CD4-positive, alpha-beta T cell treated with Interleukin-12 subunit alpha and Interleukin-12 subunit beta, for 1 hour (primary cell): ENCODE results near the gene EMID1.
"Not testable (repeated sequence)": the region's sequence is repeated elsewhere in the genome, so short reads cannot be mapped to it uniquely, and the experiment has no call there.

Experiments
- DNase-seq: peaks from one replicate; pipeline ENCODE4 v3.0.0-alpha.2; 2020

Gene EMID1

DNA sequence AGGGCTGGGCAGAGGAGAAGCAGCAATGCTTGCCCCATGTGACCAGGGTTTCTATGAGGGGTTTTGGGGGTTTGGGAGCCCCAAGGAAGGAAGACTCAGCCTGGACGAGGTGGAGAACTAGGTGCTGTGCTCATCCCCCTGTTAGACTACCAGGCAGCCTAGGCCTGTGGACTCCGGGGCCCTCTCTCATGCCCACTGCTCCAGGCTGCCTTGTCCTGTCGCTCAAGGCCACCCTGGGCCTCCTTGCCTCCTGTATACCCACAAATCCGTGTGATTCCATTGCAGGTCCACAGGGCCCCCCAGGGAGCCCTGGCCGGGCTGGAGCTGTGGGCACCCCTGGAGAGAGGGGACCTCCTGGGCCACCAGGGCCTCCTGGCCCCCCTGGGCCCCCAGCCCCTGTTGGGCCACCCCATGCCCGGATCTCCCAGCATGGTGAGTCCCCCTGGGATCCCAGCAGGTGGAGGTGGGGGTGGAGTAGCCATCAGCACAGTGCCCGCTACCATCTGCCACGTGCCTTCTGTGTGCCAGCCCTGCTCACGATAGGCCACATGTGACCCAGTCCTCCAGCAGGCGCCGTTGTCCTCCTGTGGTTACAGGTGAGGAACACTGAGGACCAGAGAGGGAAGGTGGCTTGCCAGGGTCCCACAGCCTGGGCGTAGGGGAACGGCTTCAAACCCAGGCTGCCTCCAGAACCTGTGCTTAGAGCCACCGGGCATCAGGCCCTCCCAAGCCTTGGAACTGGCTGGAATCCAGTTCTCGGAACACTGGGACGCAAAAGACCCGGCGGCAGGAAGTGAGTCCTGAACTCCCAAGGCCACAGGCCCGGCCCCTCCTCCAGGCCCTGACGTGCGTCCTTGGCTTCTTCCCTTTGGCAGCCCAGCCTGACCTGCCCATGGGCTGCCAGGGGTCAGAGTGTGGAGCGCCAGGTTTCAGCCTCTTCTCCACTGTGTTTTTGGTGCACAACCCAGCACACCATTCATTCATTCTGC is 26.6 kb downstream of the EMID1 start:
- no peak for DNase-seq

DNA sequence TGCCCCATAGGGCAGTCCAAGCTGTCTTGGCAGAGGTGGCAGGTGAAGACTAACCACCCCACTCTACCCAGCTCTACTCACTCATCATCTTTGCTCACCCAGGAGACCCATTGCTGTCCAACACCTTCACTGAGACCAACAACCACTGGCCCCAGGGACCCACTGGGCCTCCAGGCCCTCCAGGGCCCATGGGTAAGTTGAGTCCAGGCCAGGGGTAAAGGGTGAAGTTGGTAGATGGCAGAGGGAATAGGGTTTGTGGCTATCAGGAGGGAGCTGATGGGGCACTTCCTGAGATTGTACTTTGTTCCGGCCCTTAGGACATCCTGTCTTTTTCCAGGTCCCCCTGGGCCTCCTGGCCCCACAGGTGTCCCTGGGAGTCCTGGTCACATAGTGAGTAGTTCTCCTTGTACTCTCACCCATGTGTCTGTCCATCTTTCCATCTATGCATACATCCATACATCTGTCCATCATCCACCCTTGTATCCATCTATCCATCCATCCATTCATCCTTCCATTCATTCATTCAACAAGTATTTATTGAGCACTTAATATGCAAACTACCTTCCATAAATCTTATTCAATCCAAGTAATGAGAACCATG is 27.7 kb downstream of the EMID1 start:
- DNase-seq: no peak

DNA sequence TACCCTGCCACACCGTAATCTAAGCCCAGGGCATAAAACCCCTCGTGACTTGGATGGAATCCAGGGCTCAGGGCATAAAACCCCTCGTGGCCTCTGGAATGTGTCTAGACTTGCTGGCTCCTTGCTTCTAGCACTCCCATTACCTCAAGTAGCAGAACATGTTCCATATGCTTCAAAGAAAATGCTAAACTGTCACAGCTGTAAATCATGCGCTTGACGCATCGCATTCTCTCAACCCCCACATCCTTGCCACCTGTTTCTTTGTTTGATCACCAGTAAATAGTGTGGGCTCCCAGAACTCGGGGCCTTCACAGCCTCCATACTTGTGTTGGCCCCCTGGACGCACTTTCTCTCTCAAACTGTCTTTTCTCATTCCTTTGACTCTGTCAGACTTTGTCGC is 34.8 kb downstream of the EMID1 start:
- not testable (repeated sequence) for DNase-seq

DNA sequence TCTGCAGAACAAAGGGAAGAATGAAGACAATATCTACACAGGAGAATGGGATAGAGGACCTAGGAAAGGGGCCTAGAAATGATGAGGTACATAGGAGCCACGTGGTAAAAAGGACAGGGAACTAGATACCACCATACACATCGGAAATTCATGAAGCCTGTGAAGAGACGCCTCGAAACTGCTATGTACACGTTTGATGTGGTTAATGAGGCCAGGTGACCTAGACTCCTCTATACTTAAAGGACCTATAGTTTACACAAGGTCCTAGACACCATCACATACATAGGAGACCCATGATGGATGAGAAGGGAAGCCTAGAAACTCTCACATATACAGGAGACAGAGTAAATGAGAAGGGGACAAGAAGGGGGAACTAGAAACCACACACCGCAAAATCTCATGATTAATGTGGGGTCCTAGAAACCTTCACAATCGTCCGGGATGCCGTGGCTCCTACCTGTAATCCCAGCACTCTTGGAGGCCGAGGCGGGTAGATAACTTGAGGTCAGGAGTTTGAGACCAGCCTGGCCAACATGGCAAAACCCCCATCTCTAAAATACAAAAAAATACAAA is 38.3 kb downstream of the EMID1 start:
- DNase-seq: no peak

DNA sequence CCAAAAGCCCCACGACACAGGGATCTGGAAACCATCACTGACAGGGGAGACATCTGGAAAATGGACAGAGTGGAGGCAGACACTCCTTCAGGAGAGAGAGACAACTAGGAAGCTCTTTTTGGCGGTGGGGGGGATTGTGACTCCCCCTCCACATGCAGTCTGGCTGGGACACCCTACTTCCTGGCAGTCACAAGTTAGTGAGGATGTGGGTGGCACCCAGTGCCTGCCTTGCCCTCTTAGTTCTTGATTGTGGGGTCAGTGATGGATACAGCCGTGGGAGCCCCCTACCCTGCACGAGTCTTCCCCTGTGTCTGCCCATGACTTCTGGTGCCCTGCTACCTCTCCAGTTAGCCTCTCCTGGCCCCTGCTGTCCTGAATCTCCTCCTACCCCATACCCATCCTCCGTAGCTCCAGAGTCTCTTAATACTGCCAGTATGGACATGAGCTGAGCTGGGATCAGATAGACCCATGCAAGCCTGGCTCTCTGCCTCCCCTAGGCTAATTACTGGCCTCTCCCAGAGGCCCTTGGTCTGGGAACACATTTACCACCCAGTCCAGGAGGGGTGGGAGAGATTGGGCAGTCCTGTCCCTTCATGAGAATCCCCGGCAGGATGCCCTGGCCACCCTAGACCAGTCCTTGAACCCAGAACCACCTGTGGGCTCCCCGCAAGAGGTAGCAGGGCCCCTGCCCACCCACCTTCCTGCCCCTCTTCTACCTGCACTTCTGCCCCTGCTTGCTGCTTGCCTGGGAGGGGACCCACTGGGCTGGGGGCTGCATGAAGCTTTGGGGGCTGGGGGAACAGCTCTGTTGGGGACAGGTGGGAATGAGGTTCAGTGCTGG is 39.3 kb downstream of the EMID1 start:
- no peak for DNase-seq

DNA sequence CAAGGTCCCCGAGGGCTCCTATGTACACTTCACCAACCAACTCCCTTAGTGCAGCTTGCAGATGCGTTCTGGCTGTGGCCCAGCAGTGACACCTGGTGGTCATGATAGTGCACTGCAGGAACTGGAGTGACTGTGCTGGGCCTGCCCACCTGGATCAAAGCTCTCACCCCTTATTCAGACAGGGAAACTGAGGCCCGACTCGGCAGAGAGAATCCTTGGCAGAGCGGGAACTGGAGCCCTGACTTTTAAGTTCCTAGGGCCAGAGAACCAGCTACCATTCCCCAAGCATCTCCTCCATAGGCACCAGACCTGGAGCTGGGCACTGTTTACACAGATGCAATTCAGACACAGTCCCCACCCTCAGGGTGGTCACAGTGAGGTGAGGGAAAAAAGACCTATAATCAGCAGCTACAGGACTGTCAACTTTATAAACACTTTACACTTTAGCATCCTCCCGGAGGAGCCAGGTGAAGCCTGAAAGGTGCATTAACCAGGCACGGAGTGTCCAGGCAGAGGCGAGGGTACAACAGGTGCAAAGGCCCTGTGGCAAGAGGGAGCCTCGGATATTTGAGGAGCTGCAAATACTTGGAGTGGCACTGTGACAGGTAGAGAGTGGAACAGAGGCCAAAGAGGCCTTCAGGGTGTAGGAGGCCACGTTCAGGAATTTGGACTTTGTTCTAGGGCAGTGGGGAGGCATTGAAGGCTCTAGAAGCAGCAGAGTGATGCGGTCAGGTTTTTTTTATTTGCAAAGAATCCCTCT is 40.1 kb downstream of the EMID1 start:
- DNase-seq: peak; percentile 67

DNA sequence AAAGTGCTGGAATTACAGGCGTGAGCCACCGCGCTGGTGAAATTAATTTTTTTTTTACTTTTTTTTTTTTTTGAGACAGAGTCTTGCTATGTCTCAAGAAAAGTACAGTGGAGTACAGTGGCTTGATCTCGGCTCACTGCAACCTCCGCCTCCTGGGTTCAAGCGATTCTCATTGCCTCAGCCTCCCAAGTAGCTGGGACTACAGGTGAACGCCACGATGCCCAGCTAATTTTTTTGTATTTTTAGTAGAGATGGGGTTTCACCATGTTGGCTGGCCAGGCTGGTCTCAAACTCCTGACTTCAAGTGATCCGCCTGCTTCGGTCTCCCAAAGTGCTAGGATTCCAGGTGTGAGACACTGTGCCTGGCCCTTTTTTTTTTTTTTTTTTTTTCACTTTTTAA is 42.2 kb downstream of the EMID1 start:
- not testable (repeated sequence) for DNase-seq

DNA sequence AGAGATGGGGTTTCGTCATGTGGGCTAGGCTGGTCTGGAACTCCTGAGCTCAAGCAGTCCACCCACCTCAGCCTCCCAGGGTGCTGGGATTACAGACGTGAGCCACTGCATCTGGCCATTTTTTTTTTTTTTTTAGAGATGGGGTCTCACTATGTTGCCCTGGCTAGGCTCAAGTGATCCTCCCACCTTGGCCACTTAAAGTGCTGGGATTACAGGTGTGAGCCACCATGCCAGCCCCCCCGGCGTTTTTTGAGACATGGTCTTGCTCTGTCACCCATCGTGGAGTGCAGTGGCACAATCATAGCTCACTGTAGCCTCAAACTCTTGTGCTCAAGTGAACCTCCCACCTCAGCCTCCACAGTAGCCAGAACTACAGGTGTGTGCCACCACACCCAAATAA is 45.6 kb downstream of the EMID1 start:
- no peak for DNase-seq

DNA sequence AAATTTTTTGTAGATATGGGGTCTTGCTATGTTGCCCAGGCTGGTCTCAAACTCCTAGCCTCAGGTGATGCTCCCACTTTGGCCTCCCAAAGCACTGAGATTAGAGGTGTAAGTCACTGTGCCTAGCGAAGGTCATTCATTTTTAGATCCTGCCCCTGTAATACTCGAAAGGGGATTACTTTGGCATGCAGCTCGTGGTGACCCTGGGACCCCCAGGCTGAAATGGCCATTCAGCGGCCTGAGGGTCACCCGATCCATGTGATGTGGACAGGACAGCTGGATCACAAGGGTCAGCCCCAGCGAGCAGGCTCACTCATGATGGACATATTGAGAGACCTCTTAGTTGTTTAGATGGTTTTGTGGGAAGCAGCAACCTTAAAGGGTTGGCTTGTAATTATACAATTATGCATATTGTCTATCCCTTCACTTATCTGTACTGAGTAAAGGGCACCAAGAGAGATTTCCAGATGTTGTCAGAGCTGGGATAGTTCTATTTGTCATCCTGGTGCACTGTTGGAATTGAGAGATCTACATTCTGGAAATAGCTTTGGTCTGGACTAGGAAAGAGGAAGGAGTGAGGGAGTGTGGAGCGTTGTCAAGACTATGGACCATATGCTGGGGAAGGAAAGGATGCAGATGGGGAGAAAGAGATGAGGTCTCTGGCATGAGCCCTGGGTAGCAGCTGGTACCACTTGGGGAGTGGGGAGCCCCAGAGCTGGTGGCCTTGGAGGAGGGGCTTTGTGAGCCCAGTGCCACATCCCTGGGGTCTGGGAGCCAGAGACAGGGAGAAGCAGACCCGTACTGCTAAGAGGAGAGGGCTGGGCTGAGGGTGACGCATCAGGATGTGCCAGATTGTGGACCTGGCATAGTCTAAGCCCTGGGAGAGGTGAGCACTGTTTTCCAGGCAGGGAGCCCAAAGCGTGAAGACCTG is 46.5 kb downstream of the EMID1 start:
- no peak for DNase-seq

DNA sequence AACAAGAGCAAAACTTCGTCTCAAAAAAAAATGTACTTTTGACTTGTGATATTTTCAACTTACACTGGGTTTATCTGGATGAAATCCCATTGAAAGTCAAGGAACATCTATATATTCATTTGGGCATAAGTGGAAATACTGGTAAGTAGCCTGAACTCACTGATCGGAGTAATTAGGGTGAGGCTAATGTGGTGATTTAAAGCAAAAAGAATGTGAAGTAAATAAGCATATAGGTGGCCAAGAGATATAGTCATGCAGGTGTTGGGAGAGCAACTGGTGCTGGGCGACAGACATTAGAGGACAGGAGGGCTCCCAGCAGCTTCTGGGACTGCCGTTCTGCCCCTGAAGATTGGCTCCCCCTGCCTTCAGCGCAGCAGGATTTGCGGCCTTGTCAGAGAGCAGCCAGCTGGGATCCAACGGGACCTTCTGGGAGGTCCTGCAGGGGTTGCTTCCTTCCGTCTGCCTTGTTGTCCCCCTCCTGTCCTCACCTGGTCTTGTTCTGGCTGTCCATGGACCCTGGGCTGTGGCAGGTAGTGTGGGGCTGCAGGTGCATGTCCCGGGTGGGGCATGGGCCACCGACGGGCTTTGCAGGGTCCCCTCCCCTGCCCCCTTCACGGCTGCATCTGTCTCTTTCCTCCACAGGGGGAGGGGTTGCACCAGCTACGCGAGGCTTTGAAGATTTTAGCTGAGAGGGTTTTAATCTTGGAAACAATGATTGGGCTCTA is 48.0 kb downstream of the EMID1 start:
- DNase-seq: no peak

DNA sequence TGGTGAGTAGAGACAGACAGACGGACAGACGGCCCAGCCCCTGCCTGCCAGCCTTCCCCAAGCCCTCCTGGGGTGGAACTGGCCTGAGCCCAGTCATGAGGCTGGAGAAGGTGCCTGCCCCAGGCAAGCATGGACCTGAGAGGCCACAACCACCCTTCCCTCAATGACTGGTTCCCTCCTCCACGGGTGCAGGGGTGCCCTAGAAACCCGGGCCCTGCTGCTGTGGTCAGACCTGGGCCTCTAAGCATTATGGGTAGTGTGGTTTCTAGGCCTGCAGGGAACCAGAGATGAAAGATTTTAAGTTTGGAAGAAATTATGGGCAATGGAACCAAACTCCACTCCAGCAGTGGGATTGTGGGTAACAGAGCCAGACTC is 48.6 kb downstream of the EMID1 start:
- no peak for DNase-seq

DNA sequence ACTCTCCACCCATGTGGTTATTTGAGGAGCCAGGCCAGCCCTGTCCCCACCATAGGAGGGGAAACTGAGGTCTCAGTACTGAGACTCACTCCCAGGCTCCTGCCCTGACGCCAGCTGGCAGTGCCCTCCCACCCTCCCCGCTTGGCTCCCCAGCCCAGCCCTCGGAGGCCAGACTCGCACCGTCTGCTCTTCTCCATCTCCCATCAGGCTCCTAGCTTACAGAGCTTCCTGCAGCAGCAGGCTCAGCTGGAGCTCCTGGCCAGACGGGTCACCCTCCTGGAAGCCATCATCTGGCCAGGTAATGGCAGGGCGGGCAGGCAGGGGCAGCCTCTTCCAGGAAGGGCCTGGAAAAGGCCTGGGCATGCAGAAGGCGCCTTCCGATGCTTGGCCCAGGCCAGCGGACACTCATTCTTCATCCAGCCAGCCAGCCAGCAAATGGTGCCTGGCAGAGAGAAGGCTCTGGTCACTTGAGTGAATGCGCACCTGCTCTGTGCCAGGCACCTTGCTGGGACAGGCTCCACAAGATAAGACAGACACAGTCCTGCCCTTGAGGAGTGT is 49.4 kb downstream of the EMID1 start:
- no peak for DNase-seq

DNA sequence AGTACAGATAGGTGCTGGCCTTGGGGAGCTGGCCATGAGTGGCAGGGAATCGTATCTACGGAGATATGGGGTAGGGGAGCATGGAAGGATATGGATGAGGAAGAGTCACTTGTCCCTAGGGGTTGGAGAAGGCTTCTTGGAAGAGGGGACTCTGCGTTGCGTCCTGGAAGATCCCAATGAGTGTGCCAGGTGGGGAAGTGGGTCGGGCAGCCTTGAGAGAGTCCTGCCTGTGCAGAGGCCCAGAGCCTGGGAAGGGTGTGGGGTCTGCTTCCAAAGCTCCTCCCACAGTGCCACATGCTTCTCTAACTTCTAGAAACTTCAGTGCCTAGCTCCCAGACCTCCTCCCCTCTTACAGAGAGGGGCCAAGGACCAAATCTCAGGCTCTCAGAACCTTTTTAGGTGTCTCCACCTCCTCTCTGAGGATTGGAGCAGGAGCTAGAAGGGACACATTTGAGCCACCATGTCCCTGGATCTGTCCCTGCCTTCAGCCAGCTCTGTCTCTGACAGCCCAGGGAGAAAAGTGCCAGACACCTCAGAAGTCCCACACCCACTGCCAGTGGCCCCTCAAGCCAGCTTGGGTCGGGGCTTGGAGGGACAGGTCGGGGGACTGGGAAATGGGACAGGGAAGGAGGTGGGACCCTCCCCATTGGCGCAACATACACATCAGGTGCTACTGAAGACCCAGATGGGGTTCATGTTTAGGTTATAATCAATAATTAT is 51.1 kb downstream of the EMID1 start:
- no peak for DNase-seq

DNA sequence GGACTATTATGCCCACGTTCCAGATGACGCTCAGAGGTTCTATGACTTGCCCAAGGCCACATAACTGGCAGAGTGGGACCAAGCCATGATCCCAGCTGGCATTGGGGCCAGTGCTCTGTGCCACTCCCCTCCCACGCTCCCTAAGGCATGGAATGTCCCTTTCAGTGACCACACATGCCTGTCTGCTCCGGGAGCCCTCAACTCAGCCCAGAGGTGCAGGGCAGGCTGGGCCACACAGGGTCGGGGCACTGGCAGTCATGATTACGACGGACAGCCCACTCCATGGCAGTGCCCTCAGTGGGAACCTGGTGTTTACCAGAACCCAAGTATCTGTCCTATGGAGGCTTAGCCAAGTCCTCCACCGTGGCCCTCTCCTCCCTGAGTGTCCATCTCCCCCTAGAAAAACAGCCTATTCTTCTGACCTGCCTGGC is 52.1 kb downstream of the EMID1 start:
- no peak for DNase-seq

DNA sequence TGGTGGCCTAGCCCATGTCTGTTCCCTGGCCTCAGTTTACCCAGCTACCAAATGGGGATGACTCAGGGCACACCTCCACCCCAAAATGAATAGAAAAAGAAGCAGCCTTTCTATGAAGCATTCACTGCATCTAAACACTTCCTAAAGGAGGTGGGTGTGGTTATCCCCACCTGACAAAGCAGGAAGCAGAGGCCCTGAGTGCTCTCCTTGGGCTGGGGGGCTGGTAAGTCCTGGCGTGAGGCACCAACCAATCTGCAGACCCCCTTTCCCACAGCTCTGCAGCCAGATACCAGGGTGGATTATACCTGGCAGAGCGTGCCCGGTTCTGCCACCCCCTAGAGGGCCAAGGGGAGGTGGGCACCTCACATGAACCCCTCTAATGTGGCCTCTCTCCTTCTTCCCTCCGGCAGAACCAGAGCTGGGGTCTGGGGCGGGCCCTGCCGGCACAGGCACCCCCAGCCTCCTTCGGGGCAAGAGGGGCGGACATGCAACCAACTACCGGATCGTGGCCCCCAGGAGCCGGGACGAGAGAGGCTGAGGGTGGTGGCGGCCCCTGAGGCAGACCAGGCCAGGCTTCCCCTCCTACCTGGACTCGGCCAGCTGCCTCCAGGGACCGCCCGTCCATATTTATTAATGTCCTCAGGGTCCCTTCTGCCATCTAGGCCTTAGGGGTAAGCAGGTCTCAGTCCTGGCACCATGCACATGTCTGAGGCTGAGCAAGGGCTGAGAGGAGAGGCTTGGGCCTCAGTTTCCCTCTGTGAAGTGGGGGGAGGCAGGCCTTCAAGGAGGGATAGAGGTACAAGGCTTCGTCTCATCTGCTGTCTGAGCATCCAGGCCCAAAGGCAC is 52.9 kb downstream of the EMID1 start:
- DNase-seq: no peak

DNA sequence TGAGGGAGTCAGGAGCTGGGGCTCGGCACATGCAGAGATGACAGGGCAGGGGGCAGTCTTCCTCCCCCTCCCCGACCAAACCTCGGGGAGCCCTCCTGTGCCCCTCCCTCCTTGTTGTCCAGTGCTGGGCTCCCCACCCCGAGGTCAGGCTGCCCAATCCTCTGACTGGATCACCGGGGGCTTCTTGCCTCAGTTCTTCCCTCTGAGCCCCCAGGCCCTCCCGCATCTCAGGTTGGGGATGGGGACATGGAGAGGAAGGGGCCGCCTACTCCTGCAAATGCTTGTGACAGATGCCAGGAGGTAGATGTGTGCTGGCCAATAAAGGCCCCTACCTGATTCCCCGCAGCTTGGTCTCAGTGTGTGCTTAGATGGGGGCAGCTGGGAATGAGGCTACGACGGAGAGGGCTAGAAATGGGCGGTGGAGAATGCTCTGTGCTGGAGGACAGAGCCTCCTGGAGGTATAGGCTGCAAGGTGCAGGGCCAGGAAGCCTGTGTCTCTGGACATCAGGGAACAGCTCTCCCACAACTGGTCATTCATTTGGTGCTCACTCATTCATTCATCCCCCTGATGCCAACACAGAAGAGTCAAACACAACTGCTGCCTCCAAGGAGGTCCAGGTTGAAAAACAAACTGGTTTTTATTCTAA is 53.7 kb downstream of the EMID1 start:
- DNase-seq: no peak

DNA sequence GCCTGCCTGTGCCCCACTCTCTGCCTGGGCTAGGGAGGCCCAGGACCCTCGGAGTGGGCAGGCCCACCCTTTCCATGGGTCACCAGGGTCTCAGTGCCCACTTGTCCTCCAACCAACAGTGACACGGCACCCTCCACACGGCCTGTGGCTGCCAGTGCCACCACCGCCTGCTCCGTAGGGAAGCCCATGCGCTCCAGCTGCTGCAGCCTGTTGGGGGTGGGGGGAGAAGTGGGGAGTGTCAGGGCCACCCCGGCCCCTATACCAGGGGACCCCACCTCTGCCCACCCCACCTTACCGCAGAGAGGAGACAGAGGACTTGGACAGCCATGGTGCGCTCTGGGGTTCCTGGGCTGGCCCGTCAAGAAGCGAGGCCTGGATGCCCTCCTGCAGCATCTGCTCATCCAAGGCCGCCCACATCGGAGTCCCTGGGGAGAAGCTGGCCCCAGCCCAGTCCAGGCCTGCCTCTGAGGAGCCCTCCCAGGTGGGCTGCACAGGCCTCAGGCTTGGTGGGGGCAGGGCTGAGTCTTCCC is 54.4 kb downstream of the EMID1 start:
- no peak for DNase-seq
